ENCODE results near the gene PLXNA3. TPM values are rescaled to one million over a fixed set of nuclear protein-coding genes. Genes with fewer than 3 reads are reported as not detected.
"Not testable (repeated sequence)": the region's sequence is repeated elsewhere in the genome, so short reads cannot be mapped to it uniquely, and the experiment has no call there.

PLXNA3 gene
- polyA plus RNA-seq, 3 donors, result 0.02 to 10.9 TPM; not detected in 1

GRCh38 chrX:154494715-154495114, 36.6 kb downstream of the PLXNA3 start:
- peaks cover 0 to 15% (median 5%) of the 10 kb centered on the region in 7 donors for H3K9me3 Mint-ChIP-seq
- H3K27ac ChIP-seq (ENCODE audit: low read depth in 1 of 2, low read length in 2 of 2), result no peak overlapping the region
- intact Hi-C loops (cut with micrococcal nuclease), result no loop called here

GRCh38 chrX:154495472-154495922, 37.4 kb downstream of the PLXNA3 start:
- Histone ChIP-seq H3K36me3 (replicated peaks in 1 of 2; ENCODE audit: control insufficient read depth in 1 of 2, insufficient read depth in 2 of 2, low read length in 2 of 2) (no peaks in the 10 kb centered on the region), H3K9ac (ENCODE audit: insufficient read depth, low read length, poor library complexity, severe bottlenecking) (no peak overlapping the region), H4K20me1 (ENCODE audit: insufficient read depth, low read length) (no peaks in the 10 kb centered on the region), H3K79me2 (ENCODE audit: insufficient read depth, low read length) (no peaks in the 10 kb centered on the region), H3K9me3 (replicated peaks in 1 of 2; ENCODE audit: control insufficient read depth in 1 of 2, insufficient read depth in 1 of 2, low read length in 2 of 2) (no peaks in the 10 kb centered on the region), H3K4me1 (ENCODE audit: control insufficient read depth in 1 of 2, insufficient read depth in 2 of 2, low read length in 2 of 2) (peaks cover 11 to 16% of the 10 kb centered on the region in 2 donors), H3K27ac (ENCODE audit: low read depth in 1 of 2, low read length in 2 of 2) (no peak overlapping the region), H3K27me3 (ENCODE audit: control insufficient read depth in 2 of 2, insufficient read depth in 2 of 2, low read length in 2 of 2) (no peaks in the 10 kb centered on the region), H2AFZ (ENCODE audit: insufficient read depth, low read depth, low read length, poor library complexity, severe bottlenecking) (no peak overlapping the region), H3K4me3 (replicated peaks in 1 of 3; ENCODE audit: low read depth in 2 of 3, low read length in 3 of 3) (no peak overlapping the region), H3K4me2 (replicated peaks; ENCODE audit: extremely low read depth, low read length, poor library complexity, severe bottlenecking) (no peak overlapping the region)
- no peak for DNase-seq
- no peak for TF ChIP-seq CTCF (IDR thresholded peaks at IDR 0.05)
- Mint-ChIP-seq H3K36me3 (no peaks in the 10 kb centered on the region), H3K9me3 (peaks cover 0 to 11% (median 3%) of the 10 kb centered on the region in 7 donors), H3K4me3 (no peak overlapping the region), H3K27me3 (ENCODE audit: low read depth in 3 of 3) (peaks cover 0 to 14% (median 2%) of the 10 kb centered on the region in 3 donors), H3K4me1 (peaks cover 10% of the 10 kb centered on the region), H3K27ac (no peak overlapping the region)
- intact Hi-C loops (cut with micrococcal nuclease), result no loop called here
- WGBS (ENCODE audit: insufficient coverage), result no CpG with 5 or more reads among the region's 6 CpGs

More at GRCh38 chrX:154494715-154495114, 36.6 kb downstream of the PLXNA3 start:
- Mint-ChIP-seq H3K27ac (no peak overlapping the region), H3K4me1 (peaks cover 13% of the 10 kb centered on the region), H3K36me3 (no peaks in the 10 kb centered on the region), H3K4me3 (no peak overlapping the region), H3K27me3 (ENCODE audit: low read depth in 3 of 3) (peaks cover 0 to 11% (median 0%) of the 10 kb centered on the region in 3 donors)
- no peaks in the 10 kb centered on the region for H3K9me3 ChIP-seq (replicated peaks in 1 of 2; ENCODE audit: control insufficient read depth in 1 of 2, insufficient read depth in 1 of 2, low read length in 2 of 2)
- H3K36me3 ChIP-seq (replicated peaks in 1 of 2; ENCODE audit: control insufficient read depth in 1 of 2, insufficient read depth in 2 of 2, low read length in 2 of 2), result no peaks in the 10 kb centered on the region
- no peak overlapping the region for H3K4me3 ChIP-seq (replicated peaks in 1 of 3; ENCODE audit: low read depth in 2 of 3, low read length in 3 of 3)
- no CpG with 5 or more reads among the region's 3 CpGs for WGBS (ENCODE audit: insufficient coverage)
- H3K27me3 ChIP-seq (ENCODE audit: control insufficient read depth in 2 of 2, insufficient read depth in 2 of 2, low read length in 2 of 2), result no peaks in the 10 kb centered on the region
- no peak overlapping the region for H2AFZ ChIP-seq (ENCODE audit: insufficient read depth, low read depth, low read length, poor library complexity, severe bottlenecking)
- H3K4me1 ChIP-seq (ENCODE audit: control insufficient read depth in 1 of 2, insufficient read depth in 2 of 2, low read length in 2 of 2), result peaks cover 14 to 19% of the 10 kb centered on the region in 2 donors
- no peak overlapping the region for H3K9ac ChIP-seq (ENCODE audit: insufficient read depth, low read length, poor library complexity, severe bottlenecking)
- H3K4me2 ChIP-seq (replicated peaks; ENCODE audit: extremely low read depth, low read length, poor library complexity, severe bottlenecking), result no peak overlapping the region
- H3K79me2 ChIP-seq (ENCODE audit: insufficient read depth, low read length), result no peaks in the 10 kb centered on the region
- no peaks in the 10 kb centered on the region for H4K20me1 ChIP-seq (ENCODE audit: insufficient read depth, low read length)
- DNase-seq, result no peak
- no peak for TF ChIP-seq CTCF (IDR thresholded peaks at IDR 0.05)

GRCh38 chrX:154496591-154497137, 38.6 kb downstream of the PLXNA3 start:
- WGBS (ENCODE audit: insufficient coverage), result no CpG with 5 or more reads among the region's 4 CpGs
- H3K4me3 Mint-ChIP-seq; H3K27me3 ChIP-seq (ENCODE audit: control insufficient read depth in 2 of 2, insufficient read depth in 2 of 2, low read length in 2 of 2); intact Hi-C loops (cut with micrococcal nuclease); H3K27ac ChIP-seq (ENCODE audit: low read depth in 1 of 2, low read length in 2 of 2); H3K4me2 ChIP-seq (replicated peaks; ENCODE audit: extremely low read depth, low read length, poor library complexity, severe bottlenecking); H3K79me2 ChIP-seq (ENCODE audit: insufficient read depth, low read length); H3K4me3 ChIP-seq (replicated peaks in 1 of 3; ENCODE audit: low read depth in 2 of 3, low read length in 3 of 3); H3K9me3 Mint-ChIP-seq; DNase-seq; H2AFZ ChIP-seq (ENCODE audit: insufficient read depth, low read depth, low read length, poor library complexity, severe bottlenecking); H3K4me1 ChIP-seq (ENCODE audit: control insufficient read depth in 1 of 2, insufficient read depth in 2 of 2, low read length in 2 of 2); H3K27ac Mint-ChIP-seq; H3K36me3 ChIP-seq (replicated peaks in 1 of 2; ENCODE audit: control insufficient read depth in 1 of 2, insufficient read depth in 2 of 2, low read length in 2 of 2); H3K4me1 Mint-ChIP-seq; H4K20me1 ChIP-seq (ENCODE audit: insufficient read depth, low read length); H3K9me3 ChIP-seq (replicated peaks in 1 of 2; ENCODE audit: control insufficient read depth in 1 of 2, insufficient read depth in 1 of 2, low read length in 2 of 2); H3K9ac ChIP-seq (ENCODE audit: insufficient read depth, low read length, poor library complexity, severe bottlenecking); H3K36me3 Mint-ChIP-seq: not testable (repeated sequence)
- H3K27me3 Mint-ChIP-seq (ENCODE audit: low read depth in 3 of 3), result peaks cover 0 to 11% (median 2%) of the 10 kb centered on the region in 3 donors

All from CD14-positive monocyte (primary cell).